HG02642 (cell line): ENCODE measurements around the gene TIA1.

ENCODE experiments used
- ATAC-seq: cut with Tn5 transposase; IDR thresholded peaks from one replicate; pipeline ENCODE4 v1.9.1; 2021; ENCODE audit warnings: mild to moderate bottlenecking; ENCODE audit not compliant: unreplicated experiment, poor library complexity

Gene TIA1

GRCh38 chr2:70161069-70161534 lies 87.3 kb downstream of the TIA1 start:
- peak; percentile 92 for ATAC-seq

- ATAC-seq, result no peak
These were observed 87.9 kb downstream of the TIA1 start for GRCh38 chr2:70160545-70160944.
